Measurements from ENCODE around the gene OR51E2.
"Not testable (repeated sequence)": the region's sequence is repeated elsewhere in the genome, so short reads cannot be mapped to it uniquely, and the experiment has no call there.

DNA sequence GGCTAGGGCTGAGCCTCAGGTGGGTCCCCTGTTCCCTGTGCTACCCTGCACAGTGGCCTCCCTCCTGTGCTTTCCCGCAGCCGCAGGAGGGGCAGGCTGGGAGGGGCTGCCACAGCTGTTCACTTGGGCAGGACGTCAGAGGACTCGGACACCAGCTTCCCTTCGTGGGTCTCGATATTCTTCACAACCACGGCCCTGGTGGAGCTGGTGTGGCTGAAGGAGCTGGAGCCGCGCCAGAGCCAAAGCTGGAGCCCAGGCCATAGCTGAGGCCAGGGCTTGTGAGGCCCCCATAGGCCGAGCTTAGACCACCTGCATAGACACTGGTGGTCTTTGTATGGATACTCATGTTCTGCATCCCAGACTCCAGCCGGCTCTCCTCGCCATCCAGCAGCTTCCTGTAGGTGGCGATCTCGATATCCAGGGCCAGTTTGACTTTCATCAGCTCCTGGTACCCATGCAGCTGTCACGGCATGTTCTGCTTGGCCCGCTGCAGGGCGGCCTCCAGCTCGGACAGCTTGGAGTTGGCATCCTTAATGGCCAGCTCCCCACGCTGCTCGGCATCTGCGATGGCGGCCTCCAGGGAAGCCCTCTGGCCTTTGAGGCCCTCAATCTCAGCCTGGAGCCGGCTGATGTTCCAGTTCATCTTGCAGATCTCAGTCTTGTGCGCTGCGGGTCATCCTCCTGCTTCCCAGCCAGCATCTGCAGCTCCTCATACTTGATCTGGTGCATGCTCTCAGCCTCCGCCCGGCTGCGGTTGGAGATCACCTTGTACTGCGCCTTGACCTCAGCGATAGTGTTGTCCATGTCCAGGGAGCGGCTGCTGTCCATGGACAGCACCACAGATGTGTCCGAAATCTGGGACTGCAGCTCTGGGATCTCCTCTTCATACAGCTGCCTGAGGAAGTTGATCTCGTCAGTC is 25.2 kb upstream of the OR51E2 start:
- TF ChIP-seq, protein P1, sequence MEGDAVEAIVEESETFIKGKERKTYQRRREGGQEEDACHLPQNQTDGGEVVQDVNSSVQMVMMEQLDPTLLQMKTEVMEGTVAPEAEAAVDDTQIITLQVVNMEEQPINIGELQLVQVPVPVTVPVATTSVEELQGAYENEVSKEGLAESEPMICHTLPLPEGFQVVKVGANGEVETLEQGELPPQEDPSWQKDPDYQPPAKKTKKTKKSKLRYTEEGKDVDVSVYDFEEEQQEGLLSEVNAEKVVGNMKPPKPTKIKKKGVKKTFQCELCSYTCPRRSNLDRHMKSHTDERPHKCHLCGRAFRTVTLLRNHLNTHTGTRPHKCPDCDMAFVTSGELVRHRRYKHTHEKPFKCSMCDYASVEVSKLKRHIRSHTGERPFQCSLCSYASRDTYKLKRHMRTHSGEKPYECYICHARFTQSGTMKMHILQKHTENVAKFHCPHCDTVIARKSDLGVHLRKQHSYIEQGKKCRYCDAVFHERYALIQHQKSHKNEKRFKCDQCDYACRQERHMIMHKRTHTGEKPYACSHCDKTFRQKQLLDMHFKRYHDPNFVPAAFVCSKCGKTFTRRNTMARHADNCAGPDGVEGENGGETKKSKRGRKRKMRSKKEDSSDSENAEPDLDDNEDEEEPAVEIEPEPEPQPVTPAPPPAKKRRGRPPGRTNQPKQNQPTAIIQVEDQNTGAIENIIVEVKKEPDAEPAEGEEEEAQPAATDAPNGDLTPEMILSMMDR (IDR thresholded peaks at IDR 0.05; ENCODE audit: poor library complexity): not testable (repeated sequence)
- TF ChIP-seq EZH2 (IDR thresholded peaks at IDR 0.05; ENCODE audit: borderline replicate concordance); EZH2phosphoT487 (IDR thresholded peaks at IDR 0.05; ENCODE audit: low read depth, severe bottlenecking, unreplicated experiment): not testable (repeated sequence)
